ENCODE measurements around the gene NEBL. TPM values are rescaled to one million over a fixed set of nuclear protein-coding genes. Genes with fewer than 3 reads are reported as not detected.

Gene NEBL
- total RNA-seq, 1 experiment from 2014 or later = 16.6 TPM

DNA sequence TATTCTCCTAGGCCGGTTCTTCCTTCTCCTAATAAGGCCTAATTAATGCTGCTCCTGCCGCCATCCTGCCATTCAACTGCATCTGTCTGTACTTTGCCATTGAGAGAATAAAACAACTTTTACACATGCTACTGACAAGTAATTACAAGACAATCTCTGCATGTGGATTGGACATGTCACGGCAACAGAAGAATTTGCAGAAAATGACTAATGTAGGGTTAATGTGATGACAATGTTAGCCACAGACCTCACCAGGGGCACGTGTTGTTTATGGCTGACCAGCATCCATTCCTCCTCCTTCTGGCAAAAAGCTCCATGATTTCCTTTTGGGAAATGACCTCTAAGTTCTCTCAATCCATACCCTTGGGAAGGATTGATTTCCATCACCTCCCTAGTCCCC lies 58.0 kb downstream of the NEBL start:
- intact Hi-C loops (cut with micrococcal nuclease) = no loop called here
- H3K9me3 ChIP-seq (ENCODE audit: control insufficient read depth in 1 of 2, insufficient read depth in 1 of 2, low read depth in 1 of 2, low read length in 2 of 2) = no peaks in the 10 kb centered on the region
- H3K4me3 ChIP-seq (replicated peaks in 1 of 2; ENCODE audit: low read depth in 1 of 2, low read length in 2 of 2) = no peak overlapping the region
- ChIA-PET POLR2A (no interaction called here), CTCF (no interaction called here), RAD21 (ENCODE audit: low non-redundant PET in 1 of 2, low total read pairs in 2 of 2, uncharacterized antibody in 2 of 2, unreplicated experiment in 2 of 2) (no interaction called here)
- H3K9ac ChIP-seq (ENCODE audit: low read length) = no peak overlapping the region
- H3K79me2 ChIP-seq (ENCODE audit: insufficient read depth, low read length) = no peaks in the 10 kb centered on the region
- no TSS peak for BruUV-seq (replicated peaks)
- H3K27ac ChIP-seq (ENCODE audit: low read depth, low read length) = no peak overlapping the region
- no peaks in the 10 kb centered on the region for H3K9me2 ChIP-seq (ENCODE audit: insufficient read depth)
- TF ChIP-seq YY1 (IDR thresholded peaks at IDR 0.05; ENCODE audit: extremely low read depth, insufficient replicate concordance, low read depth, low read length) (no peak), SRF (IDR thresholded peaks at IDR 0.05; ENCODE audit: low read depth) (no peak), CBX3 (IDR thresholded peaks at IDR 0.05; ENCODE audit: low read depth) (no peak), EZH2 (IDR thresholded peaks at IDR 0.05) (no peak), REST (IDR thresholded peaks at IDR 0.05; ENCODE audit: low read depth) (no peak), MAX (IDR thresholded peaks at IDR 0.05) (no peak), ELF1 (IDR thresholded peaks at IDR 0.05; ENCODE audit: borderline replicate concordance, low read depth) (no peak), EGR1 (IDR thresholded peaks at IDR 0.05; ENCODE audit: low read depth) (no peak), CEBPB (IDR thresholded peaks at IDR 0.05; ENCODE audit: low read depth) (no peak), POLR2A (IDR thresholded peaks at IDR 0.05; ENCODE audit: borderline replicate concordance, extremely low read depth, insufficient read depth, insufficient read length) (no peak), POLR2AphosphoS5 (IDR thresholded peaks at IDR 0.05; ENCODE audit: low read depth, low read length) (no peak)
- ATAC-seq = no peak
- no peak overlapping the region for H2AFZ ChIP-seq (ENCODE audit: low read depth, low read length, poor library complexity, severe bottlenecking)
- no peak for DNase-seq (ENCODE audit: low read depth, low spot score)
- no peaks in the 10 kb centered on the region for H3K4me1 ChIP-seq (ENCODE audit: control insufficient read depth in 1 of 2, insufficient read depth in 2 of 2, low read length in 2 of 2)
- no peaks in the 10 kb centered on the region for H3K27me3 ChIP-seq (ENCODE audit: insufficient read depth, low read length)
- H3K36me3 ChIP-seq (ENCODE audit: control insufficient read depth in 1 of 2, insufficient read depth in 2 of 2, low read length in 2 of 2) = no peaks in the 10 kb centered on the region
- H4K20me1 ChIP-seq (ENCODE audit: insufficient read depth) = no peaks in the 10 kb centered on the region
- no peak overlapping the region for H3K4me2 ChIP-seq (ENCODE audit: low read length)

Measured in HCT116 (cell line).